Right lobe of liver (tissue), 6 donors: ENCODE measurements around the gene NFASC. TPM values are rescaled to one million over a fixed set of nuclear protein-coding genes. Genes with fewer than 3 reads are reported as not detected.

Experiments used
- ATAC-seq, 4 donors: fragments of 200-7000 bp; cut with Tn5 transposase; one replicate each; pipeline ENCODE4 v1.9.1; 2020; ENCODE audit warnings: mild to moderate bottlenecking in 4 of 4, moderate library complexity in 4 of 4
- DNase-seq, 3 donors: peaks; one replicate each; pipeline ENCODE4 v3.0.0-alpha.2; 2020
- H3K27ac ChIP-seq, 3 donors: fragments of 200-600 bp; one replicate each; pipeline ENCODE4 v1.8.0; 2022
- H3K27me3 ChIP-seq, 2 donors: fragments of 200-600 bp; one replicate each; pipeline ENCODE4 v1.8.0; 2022
- H3K36me3 ChIP-seq, 4 donors: fragments of 200-600 bp; sonication (generic) in 1 of 4; one replicate each; pipeline versions ENCODE4 v1.5.1 to v1.8.0; 2017 to 2022; ENCODE audit warnings: control low read depth in 1 of 4
- H3K4me1 ChIP-seq, 4 donors: fragments of 200-600 bp; sonication (generic) in 1 of 4; one replicate each; pipeline versions ENCODE4 v1.5.1 to v1.8.0; 2017 to 2022; ENCODE audit warnings: control low read depth in 1 of 4
- H3K4me3 ChIP-seq, 3 donors: fragments of 200-600 bp; one replicate each; pipeline ENCODE4 v1.8.0; 2022
- H3K9me3 ChIP-seq, 4 donors: fragments of 200-600 bp; sonication (generic) in 1 of 4; one replicate each; pipeline versions ENCODE4 v1.5.1 to v1.8.0; 2017 to 2022; ENCODE audit warnings: control low read depth in 1 of 4
- POLR2A ChIP-seq: fragments of 450-650 bp; IDR thresholded peaks from one replicate; pipeline ENCODE4 v1.6.1; 2017; ENCODE audit warnings: antibody characterized with exemption, mild to moderate bottlenecking
- WGBS: methylation state at CpG from one replicate; pipeline ENCODE4 v1.1.6; 2018; ENCODE audit warnings: low coverage, low lambda C conversion rate; ENCODE audit not compliant: insufficient coverage; ENCODE audit errors: missing lambda C conversion rate; 5-methylcytosine and 5-hydroxymethylcytosine counted together
- intact Hi-C, 2 donors: fragments of 100-400 bp; cut with DNase I; formaldehyde crosslinking; loops; one replicate each; pipeline versions ENCODE4 v1.11.2 to v1.14.1; 2022
- total RNA-seq, 6 experiments: library from RNA; depleted of rRNA in 2 of 6; stranded (reverse); fragments of >200 nt in 2 of 6; fragmentation: NEBNext Ultra II Directional in 3 of 6; extraction: Animal tissue kit (Norgen Biotek cat#: 25700) in 3 of 6; gene quantifications; one replicate each; pipeline versions ENCODE4 v1.1.0 to v1.2.4, GENCODE V29; 2016 to 2023
- TF ChIP-seq, protein P1 (sequence below), 4 donors: fragments of 200-600 bp in 3 of 4; fragments of 450-650 bp in 1 of 4; IDR thresholded peaks; one replicate each; pipeline versions ENCODE4 v1.5.1 to v1.8.0; 2016 to 2022; ENCODE audit warnings: antibody characterized with exemption in 4 of 4, mild to moderate bottlenecking in 2 of 4
- donor health status: DM: no; HTN: yes; CAD: no.
- donor health status: DM: no; HTN: no; CAD: no.
- donor health status: DM: no; HTN: no; CAD: no.
- donor health status: DM: no; HTN: yes; CAD: no.
- donor health status: DM: no; HTN: yes; CAD: no.

Gene NFASC
- total RNA-seq, 6 experiments from 2014 or later: 3.2 to 7.8 (median 5.6) TPM

DNA sequence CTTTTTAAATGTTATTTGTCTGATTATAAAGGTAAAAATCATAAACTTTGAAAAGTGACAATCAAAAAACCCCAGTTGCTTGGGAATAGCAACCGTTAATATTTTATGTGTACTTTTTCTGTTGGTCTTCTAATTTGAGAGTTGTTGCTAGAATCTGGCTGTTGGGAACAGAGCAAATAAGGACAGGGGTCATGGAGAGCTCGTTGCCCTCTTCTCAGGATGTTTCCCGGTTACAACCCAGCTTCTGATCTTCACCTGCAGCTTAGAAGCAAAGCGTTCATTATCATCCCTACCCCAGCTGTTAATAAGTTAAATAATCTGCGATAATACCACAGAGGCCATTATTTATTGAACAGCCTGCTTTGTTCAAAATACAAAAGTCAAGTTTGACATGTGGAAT is 22.1 kb upstream of the NFASC start:
- no peaks in the 10 kb centered on the region for H3K27me3 ChIP-seq
- intact Hi-C loops: no loop called here
- no peaks in the 10 kb centered on the region for H3K4me1 ChIP-seq
- WGBS: 19% methylated on average over 5 of the region's 5 CpGs
- no peak overlapping the region for H3K4me3 ChIP-seq
- DNase-seq (no peak), ATAC-seq (no peak)
- no peaks in the 10 kb centered on the region for H3K36me3 ChIP-seq
- no peaks in the 10 kb centered on the region for H3K9me3 ChIP-seq
- no peak for TF ChIP-seq POLR2A
- TF ChIP-seq, protein P1, sequence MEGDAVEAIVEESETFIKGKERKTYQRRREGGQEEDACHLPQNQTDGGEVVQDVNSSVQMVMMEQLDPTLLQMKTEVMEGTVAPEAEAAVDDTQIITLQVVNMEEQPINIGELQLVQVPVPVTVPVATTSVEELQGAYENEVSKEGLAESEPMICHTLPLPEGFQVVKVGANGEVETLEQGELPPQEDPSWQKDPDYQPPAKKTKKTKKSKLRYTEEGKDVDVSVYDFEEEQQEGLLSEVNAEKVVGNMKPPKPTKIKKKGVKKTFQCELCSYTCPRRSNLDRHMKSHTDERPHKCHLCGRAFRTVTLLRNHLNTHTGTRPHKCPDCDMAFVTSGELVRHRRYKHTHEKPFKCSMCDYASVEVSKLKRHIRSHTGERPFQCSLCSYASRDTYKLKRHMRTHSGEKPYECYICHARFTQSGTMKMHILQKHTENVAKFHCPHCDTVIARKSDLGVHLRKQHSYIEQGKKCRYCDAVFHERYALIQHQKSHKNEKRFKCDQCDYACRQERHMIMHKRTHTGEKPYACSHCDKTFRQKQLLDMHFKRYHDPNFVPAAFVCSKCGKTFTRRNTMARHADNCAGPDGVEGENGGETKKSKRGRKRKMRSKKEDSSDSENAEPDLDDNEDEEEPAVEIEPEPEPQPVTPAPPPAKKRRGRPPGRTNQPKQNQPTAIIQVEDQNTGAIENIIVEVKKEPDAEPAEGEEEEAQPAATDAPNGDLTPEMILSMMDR (IDR thresholded peaks at IDR 0.05): no peak
- H3K27ac ChIP-seq: no peak overlapping the region

DNA sequence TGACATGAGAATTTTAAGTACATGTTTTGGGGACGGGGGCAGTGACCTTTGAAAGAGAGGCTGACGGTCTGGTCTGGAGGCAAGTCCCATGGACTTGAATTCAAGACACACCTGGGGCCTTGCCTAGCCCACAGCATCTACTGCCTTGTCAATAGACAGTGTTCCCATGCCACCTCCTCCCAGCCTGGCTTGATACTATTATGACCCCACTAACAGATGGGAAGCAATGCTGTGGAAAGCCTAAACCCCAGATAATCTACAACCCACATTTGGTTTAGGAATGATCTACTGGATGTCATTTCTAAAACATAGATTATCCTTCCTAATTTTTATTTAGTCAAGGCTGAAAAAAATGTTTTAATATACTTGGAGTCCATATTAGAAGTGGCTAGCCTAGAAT is 17.8 kb upstream of the NFASC start:
- no peaks in the 10 kb centered on the region for H3K27me3 ChIP-seq
- H3K9me3 ChIP-seq: no peaks in the 10 kb centered on the region
- no peak overlapping the region for H3K27ac ChIP-seq
- intact Hi-C loops: no loop called here
- TF ChIP-seq, protein P1 (IDR thresholded peaks at IDR 0.05): no peak
- TF ChIP-seq POLR2A: no peak
- H3K4me3 ChIP-seq: no peak overlapping the region
- no CpG with 5 or more reads among the region's 2 CpGs for WGBS
- no peak for ATAC-seq
- H3K36me3 ChIP-seq: no peaks in the 10 kb centered on the region
- H3K4me1 ChIP-seq: no peaks in the 10 kb centered on the region
- DNase-seq: no peak

DNA sequence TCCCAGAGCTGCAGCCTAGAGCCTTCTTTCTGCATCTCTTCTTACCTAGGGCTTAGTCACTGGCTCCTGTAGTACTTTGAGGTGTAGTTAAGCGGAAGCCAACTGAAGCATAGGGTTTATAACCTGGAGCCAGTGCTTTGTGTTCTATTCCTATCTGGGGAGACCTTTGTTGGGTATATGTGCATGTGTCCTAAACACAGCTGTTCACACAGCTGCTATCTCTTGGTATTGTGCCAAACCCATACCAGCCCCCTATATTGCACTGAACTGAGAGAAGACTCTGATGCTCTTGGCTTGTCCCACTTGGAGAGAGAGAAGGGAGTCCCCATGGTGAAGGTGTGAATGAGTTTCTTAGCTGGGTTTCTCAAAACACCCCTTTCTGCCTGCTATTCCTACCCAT is 17.2 kb upstream of the NFASC start:
- TF ChIP-seq, protein P1 (IDR thresholded peaks at IDR 0.05): no peak
- TF ChIP-seq POLR2A: no peak
- no peak for DNase-seq
- ATAC-seq: no peak
- Histone ChIP-seq H3K27me3 (no peaks in the 10 kb centered on the region), H3K27ac (no peak overlapping the region), H3K4me1 (no peaks in the 10 kb centered on the region), H3K9me3 (no peaks in the 10 kb centered on the region), H3K36me3 (no peaks in the 10 kb centered on the region), H3K4me3 (no peak overlapping the region)
- WGBS: no CpG with 5 or more reads among the region's 1 CpG
- intact Hi-C loops: no loop called here

DNA sequence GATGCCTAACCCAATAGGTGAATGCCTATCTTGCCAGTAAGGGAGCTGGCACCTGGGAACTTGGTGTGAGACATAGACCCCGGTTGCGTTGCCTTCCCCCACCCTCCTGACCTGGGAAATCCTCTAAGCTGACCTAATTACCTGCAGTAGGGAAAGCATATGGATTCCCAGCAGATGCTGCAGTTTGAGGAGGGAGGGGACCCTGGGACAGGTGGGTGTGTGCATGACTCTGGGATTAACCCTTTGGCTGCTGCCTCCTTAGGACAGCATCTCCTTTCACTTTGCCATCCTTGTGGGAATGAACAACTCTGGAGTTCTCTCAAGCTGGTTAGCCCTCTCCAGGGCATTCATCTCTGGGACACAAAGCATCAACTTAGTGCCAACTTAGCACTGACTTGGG is 16.4 kb upstream of the NFASC start:
- Histone ChIP-seq H3K4me3 (no peak overlapping the region), H3K4me1 (no peaks in the 10 kb centered on the region), H3K27ac (no peak overlapping the region), H3K27me3 (no peaks in the 10 kb centered on the region), H3K36me3 (no peaks in the 10 kb centered on the region), H3K9me3 (no peaks in the 10 kb centered on the region)
- TF ChIP-seq, protein P1 (IDR thresholded peaks at IDR 0.05): no peak
- TF ChIP-seq POLR2A: no peak
- 40% methylated on average over 1 of the region's 2 CpGs for WGBS
- ATAC-seq: no peak
- intact Hi-C loops: no loop called here
- no peak for DNase-seq

DNA sequence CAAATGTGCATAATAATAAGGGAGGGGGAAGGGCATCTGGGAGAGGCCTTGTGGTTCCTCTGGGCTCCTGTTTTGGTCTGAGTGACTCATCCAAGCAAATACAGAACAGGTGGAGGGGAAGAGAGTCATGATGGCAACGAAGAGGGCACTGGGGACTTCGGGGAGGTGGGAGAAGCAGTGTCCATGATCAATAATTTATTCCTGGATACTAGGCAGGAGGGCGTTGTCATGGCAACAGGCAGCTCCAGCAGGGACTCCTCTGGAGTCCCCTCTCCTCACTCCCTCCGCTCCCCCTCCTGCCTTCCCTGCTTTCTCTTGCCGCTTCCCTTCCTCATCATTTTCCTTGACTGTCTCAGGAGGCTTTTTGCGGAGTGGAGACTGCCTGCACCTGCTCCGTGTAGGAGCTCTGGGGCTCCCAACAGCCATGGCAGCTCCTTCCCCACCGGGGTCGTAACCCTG is 12.3 kb upstream of the NFASC start:
- Histone ChIP-seq H3K4me1 (no peaks in the 10 kb centered on the region), H3K9me3 (no peaks in the 10 kb centered on the region), H3K27ac (no peak overlapping the region), H3K36me3 (no peaks in the 10 kb centered on the region), H3K27me3 (no peaks in the 10 kb centered on the region), H3K4me3 (no peak overlapping the region)
- WGBS: 57% methylated on average over 8 of the region's 9 CpGs
- no peak for TF ChIP-seq POLR2A
- TF ChIP-seq, protein P1 (IDR thresholded peaks at IDR 0.05): no peak
- DNase-seq (no peak), ATAC-seq (no peak)
- intact Hi-C loops: no loop called here
